Smooth muscle cell (in vitro differentiated cells): ENCODE results near the gene FMN2. TPM values are rescaled to one million over a fixed set of nuclear protein-coding genes. Genes with fewer than 3 reads are reported as not detected.

Source experiments
- DNase-seq: peaks from one replicate; lab custom pipeline; 2025; ENCODE audit not compliant: unreplicated experiment; lab: John Stamatoyannopoulos, UW
- H2AFZ ChIP-seq: fragments of 200-600 bp; sonication (generic); 2 replicates; pipeline ENCODE4 v1.6.0; 2016; ENCODE audit warnings: antibody characterized with exemption, low read depth, mild to moderate bottlenecking
- H3F3A ChIP-seq: fragments of 200-600 bp; sonication (generic); 2 replicates; pipeline ENCODE4 v1.6.0; 2017; ENCODE audit warnings: antibody characterized with exemption, low read depth
- H3K27ac ChIP-seq: fragments of 200-600 bp; sonication (generic); 2 replicates; pipeline ENCODE4 v1.5.1; 2016; ENCODE audit warnings: low read depth, mild to moderate bottlenecking
- H3K27me3 ChIP-seq: fragments of 200-600 bp; sonication (generic); 2 replicates; pipeline ENCODE4 v1.6.1; 2016; ENCODE audit warnings: low read depth, mild to moderate bottlenecking
- H3K36me3 ChIP-seq: fragments of 200-600 bp; sonication (generic); 2 replicates; pipeline ENCODE4 v1.5.1; 2016; ENCODE audit warnings: low read depth
- H3K4me1 ChIP-seq: fragments of 200-600 bp; sonication (generic); 2 replicates; pipeline ENCODE4 v1.5.1; 2016; ENCODE audit warnings: low read depth
- H3K4me2 ChIP-seq: fragments of 200-600 bp; sonication (generic); 2 replicates; pipeline ENCODE4 v1.6.0; 2016; ENCODE audit warnings: mild to moderate bottlenecking
- H3K4me3 ChIP-seq: fragments of 200-600 bp; sonication (generic); 2 replicates; pipeline ENCODE4 v1.5.1; 2016; ENCODE audit warnings: mild to moderate bottlenecking
- H3K79me2 ChIP-seq: fragments of 200-600 bp; sonication (generic); 2 replicates; pipeline ENCODE4 v1.6.0; 2016; ENCODE audit warnings: low read depth, mild to moderate bottlenecking
- H3K9ac ChIP-seq: fragments of 200-600 bp; sonication (generic); 2 replicates; pipeline ENCODE4 v1.6.0; 2016; ENCODE audit warnings: low read depth
- H3K9me3 ChIP-seq: fragments of 200-600 bp; sonication (generic); replicated peaks from 2 replicates; pipeline ENCODE4 v1.5.1; 2016; ENCODE audit warnings: low read depth
- H4K20me1 ChIP-seq: fragments of 200-600 bp; sonication (generic); 2 replicates; pipeline ENCODE4 v1.6.0; 2016; ENCODE audit warnings: low read depth
- CTCF ChIP-seq: fragments of 200-600 bp; sonication (generic); IDR thresholded peaks from 2 replicates; pipeline ENCODE4 v1.5.1; 2017; ENCODE audit warnings: borderline replicate concordance, mild to moderate bottlenecking, antibody characterized with exemption; ENCODE audit not compliant: insufficient read depth, poor library complexity, severe bottlenecking
- WGBS: methylation state at CpG from one replicate; pipeline ENCODE4 v1.1.7; 2016; ENCODE audit warnings: low lambda C conversion rate; 5-methylcytosine and 5-hydroxymethylcytosine counted together
- polyA plus RNA-seq: library from polyadenylated mRNA; unstranded; fragments of >200 nt; fragmentation: Nextera tagmentation; extraction: Ambion mirVana; gene quantifications from 2 replicates; pipeline ENCODE4 v1.2.1, GENCODE V29; 2016
- total RNA-seq: library from RNA; depleted of rRNA; stranded (reverse); fragments of >200 nt; gene quantifications from 2 replicates; pipeline ENCODE4 v1.2.3, GENCODE V29; 2014

The FMN2 gene
- total and polyA plus RNA-seq, 2 experiments from 2014 or later = 1.9 to 6.2 TPM

GRCh38 chr1:240285540-240285939 is 193.9 kb downstream of the FMN2 start:
- Histone ChIP-seq H3K4me2 (no peak overlapping the region), H3K27me3 (no peaks in the 10 kb centered on the region), H3K9ac (no peak overlapping the region), H3K4me1 (no peaks in the 10 kb centered on the region), H3K79me2 (no peaks in the 10 kb centered on the region), H3F3A (no peaks in the 10 kb centered on the region), H4K20me1 (no peaks in the 10 kb centered on the region), H3K27ac (no peak overlapping the region), H3K9me3 (no peaks in the 10 kb centered on the region), H2AFZ (no peak overlapping the region), H3K4me3 (no peak overlapping the region), H3K36me3 (no peaks in the 10 kb centered on the region)
- 71% methylated on average over 4 of the region's 4 CpGs for WGBS
- TF ChIP-seq CTCF = no peak
- no peak for DNase-seq

- Histone ChIP-seq H4K20me1 (no peaks in the 10 kb centered on the region), H3K27me3 (no peaks in the 10 kb centered on the region), H3K4me3 (no peak overlapping the region), H3K9me3 (no peaks in the 10 kb centered on the region), H3K4me1 (no peaks in the 10 kb centered on the region), H3F3A (no peaks in the 10 kb centered on the region), H3K36me3 (no peaks in the 10 kb centered on the region), H2AFZ (no peak overlapping the region), H3K79me2 (no peaks in the 10 kb centered on the region), H3K27ac (no peak overlapping the region), H3K4me2 (no peak overlapping the region), H3K9ac (no peak overlapping the region)
- DNase-seq = no peak
- TF ChIP-seq CTCF = no peak
- whole genome bisulfite sequencing = 96% methylated on average over 1 of the region's 1 CpG
Observed at GRCh38 chr1:240287722-240288121, 196.0 kb downstream of the FMN2 start.

- Histone ChIP-seq H3K79me2 (no peaks in the 10 kb centered on the region), H3K27me3 (no peaks in the 10 kb centered on the region)
- 86% methylated on average over 2 of the region's 2 CpGs for WGBS
Observed at GRCh38 chr1:240293706-240294105, 202.0 kb downstream of the FMN2 start.

More at GRCh38 chr1:240293706-240294105, 202.0 kb downstream of the FMN2 start:
- Histone ChIP-seq H3K9me3 (no peaks in the 10 kb centered on the region), H2AFZ (no peak overlapping the region), H3K9ac (no peak overlapping the region), H3F3A (no peaks in the 10 kb centered on the region), H3K36me3 (no peaks in the 10 kb centered on the region), H3K27ac (no peak overlapping the region), H3K4me3 (no peak overlapping the region), H3K4me2 (no peak overlapping the region), H3K4me1 (no peaks in the 10 kb centered on the region), H4K20me1 (no peaks in the 10 kb centered on the region)
- DNase-seq = no peak
- no peak for TF ChIP-seq CTCF
